Measurements from ENCODE around the gene LMOD3. TPM values are rescaled to one million over a fixed set of nuclear protein-coding genes. Genes with fewer than 3 reads are reported as not detected.
A peak's percentile ranks its signal among the peaks of the same experiment; 100 is the strongest.

The LMOD3 gene
- total RNA-seq, 1 donor from 2014 or later: 154 TPM

- DNase-seq: peak; percentile 94
- intact Hi-C loops (cut with micrococcal nuclease): no loop called here
- H3K27me3 ChIP-seq (ENCODE audit: low read depth): no peaks in the 10 kb centered on the region
- peak within 1 kb of the TSS; percentile 96 for H3K27ac ChIP-seq (replicated peaks)
- H3K36me3 ChIP-seq: peaks cover 16% of the 10 kb centered on the region
- H3K4me3 ChIP-seq: peak within 1 kb of the TSS; percentile 93
- TF ChIP-seq CTCF (IDR thresholded peaks at IDR 0.05; ENCODE audit: borderline replicate concordance): no peak
- H3K4me1 ChIP-seq: peaks cover 86% of the 10 kb centered on the region
- no peaks in the 10 kb centered on the region for H3K9me3 ChIP-seq (replicated peaks)
Measured at GRCh38 chr3:69080233-69080920, 42.0 kb downstream of the LMOD3 start, which contains the start of gene UBA3. Gene UBA3, minus strand, starts transcription at chr3:69080365. Its CDS starts 12 bp downstream, at chr3:69080353.

- intact Hi-C loops (cut with micrococcal nuclease): no loop called here
- peaks cover 24% of the 10 kb centered on the region for H3K36me3 ChIP-seq
- no peaks in the 10 kb centered on the region for H3K9me3 ChIP-seq (replicated peaks)
- TF ChIP-seq CTCF (IDR thresholded peaks at IDR 0.05; ENCODE audit: borderline replicate concordance): no peak
- DNase-seq: no peak
- no peaks in the 10 kb centered on the region for H3K27me3 ChIP-seq (ENCODE audit: low read depth)
- H3K4me1 ChIP-seq: peaks cover 88% of the 10 kb centered on the region
- peak overlapping the region; percentile 96 for H3K27ac ChIP-seq (replicated peaks)
- H3K4me3 ChIP-seq: peak overlapping the region; percentile 93
Measured at GRCh38 chr3:69079269-69080159, 42.9 kb downstream of the LMOD3 start.

- Histone ChIP-seq H3K36me3 (peaks cover 61% of the 10 kb centered on the region), H3K4me3 (no peak overlapping the region), H3K27ac (replicated peaks) (no peak overlapping the region), H3K27me3 (ENCODE audit: low read depth) (no peaks in the 10 kb centered on the region), H3K9me3 (replicated peaks) (no peaks in the 10 kb centered on the region), H3K4me1 (peaks cover 27% of the 10 kb centered on the region)
- DNase-seq: no peak
- intact Hi-C loops (cut with micrococcal nuclease): no loop called here
- TF ChIP-seq CTCF (IDR thresholded peaks at IDR 0.05; ENCODE audit: borderline replicate concordance): no peak
Measured at GRCh38 chr3:69072928-69073327, 49.5 kb downstream of the LMOD3 start.

GRCh38 chr3:69066121-69066520 is 56.3 kb downstream of the LMOD3 start:
- intact Hi-C loops (cut with micrococcal nuclease): no loop called here
- peaks cover 62% of the 10 kb centered on the region for H3K36me3 ChIP-seq
- H3K4me3 ChIP-seq: no peak overlapping the region
- H3K27me3 ChIP-seq (ENCODE audit: low read depth): no peaks in the 10 kb centered on the region
- TF ChIP-seq CTCF (IDR thresholded peaks at IDR 0.05; ENCODE audit: borderline replicate concordance): no peak
- DNase-seq: no peak
- H3K4me1 ChIP-seq: no peaks in the 10 kb centered on the region
- H3K9me3 ChIP-seq (replicated peaks): no peaks in the 10 kb centered on the region
- H3K27ac ChIP-seq (replicated peaks): no peak overlapping the region

- Histone ChIP-seq H3K36me3 (peaks cover 62% of the 10 kb centered on the region), H3K4me3 (no peak overlapping the region), H3K9me3 (replicated peaks) (no peaks in the 10 kb centered on the region), H3K27ac (replicated peaks) (no peak overlapping the region), H3K4me1 (no peaks in the 10 kb centered on the region), H3K27me3 (ENCODE audit: low read depth) (no peaks in the 10 kb centered on the region)
- no peak for DNase-seq
- intact Hi-C loops (cut with micrococcal nuclease): no loop called here
- TF ChIP-seq CTCF (IDR thresholded peaks at IDR 0.05; ENCODE audit: borderline replicate concordance): no peak
Measured at GRCh38 chr3:69065318-69065964, 57.0 kb downstream of the LMOD3 start.

All from left ventricle myocardium inferior (tissue), 1 donor.